Activated naive CD8-positive, alpha-beta T cell treated with anti-CD3 and anti-CD28 coated beads for 36 hours (primary cell): ENCODE results near the gene FMR1. TPM values are rescaled to one million over a fixed set of nuclear protein-coding genes. Genes with fewer than 3 reads are reported as not detected.

Experiments used
- DNase-seq: peaks from one replicate; pipeline ENCODE4 v3.0.0; 2021
- H3K27ac Mint-ChIP-seq: one replicate; pipeline ENCODE4 v1.8.0; 2022; ENCODE audit warnings: mild to moderate bottlenecking, moderate library complexity, mixed read lengths
- H3K27me3 Mint-ChIP-seq: one replicate; pipeline ENCODE4 v1.8.0; 2022; ENCODE audit warnings: mild to moderate bottlenecking, mixed read lengths
- H3K36me3 Mint-ChIP-seq: one replicate; pipeline ENCODE4 v1.8.0; 2021; ENCODE audit warnings: mild to moderate bottlenecking, mixed read lengths
- H3K4me1 Mint-ChIP-seq: one replicate; pipeline ENCODE4 v1.8.0; 2021; ENCODE audit warnings: mixed read lengths
- H3K4me3 Mint-ChIP-seq: one replicate; pipeline ENCODE4 v1.8.0; 2022; ENCODE audit warnings: mild to moderate bottlenecking, moderate library complexity, mixed read lengths
- H3K9me3 Mint-ChIP-seq: one replicate; pipeline ENCODE4 v1.8.0; 2022; ENCODE audit warnings: mixed read lengths
- total RNA-seq, 2 experiments: library from RNA; stranded (reverse); gene quantifications; one replicate each; pipeline ENCODE4 v1.2.3, GENCODE V29; 2021

Gene FMR1
- total RNA-seq, 2 experiments from 2014 or later, result 36.5 to 37.2 TPM

DNA sequence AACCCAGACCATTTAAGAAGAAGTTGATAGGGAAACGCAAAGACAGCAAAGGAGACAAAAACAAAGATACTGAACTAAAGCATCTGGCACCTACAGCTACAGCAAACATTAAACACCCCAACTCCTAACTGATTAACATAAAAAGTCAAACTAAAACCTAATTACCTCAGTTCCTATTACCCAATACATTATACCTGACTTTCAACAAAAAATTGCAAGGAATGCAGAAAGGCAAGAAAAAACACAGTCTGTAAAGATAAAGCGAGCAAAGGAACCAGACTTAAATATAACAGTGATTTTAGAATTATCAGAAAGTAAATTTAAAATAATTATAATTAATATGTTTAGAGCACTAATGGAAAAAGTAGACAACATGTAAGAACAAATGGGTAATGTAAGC, 9.4 kb upstream of the FMR1 start:
- Mint-ChIP-seq H3K9me3 (no peaks in the 10 kb centered on the region), H3K27ac (no peak overlapping the region), H3K27me3 (no peaks in the 10 kb centered on the region), H3K4me1 (peaks cover 3% of the 10 kb centered on the region), H3K36me3 (no peaks in the 10 kb centered on the region), H3K4me3 (no peak overlapping the region)
- no peak for DNase-seq

GRCh38 chrX:147908106-147908505, 3.6 kb upstream of the FMR1 start:
- DNase-seq, result no peak
- Mint-ChIP-seq H3K36me3 (peaks cover 6% of the 10 kb centered on the region), H3K27ac (no peak overlapping the region), H3K9me3 (no peaks in the 10 kb centered on the region), H3K27me3 (no peaks in the 10 kb centered on the region), H3K4me3 (no peak overlapping the region), H3K4me1 (no peaks in the 10 kb centered on the region)

DNA sequence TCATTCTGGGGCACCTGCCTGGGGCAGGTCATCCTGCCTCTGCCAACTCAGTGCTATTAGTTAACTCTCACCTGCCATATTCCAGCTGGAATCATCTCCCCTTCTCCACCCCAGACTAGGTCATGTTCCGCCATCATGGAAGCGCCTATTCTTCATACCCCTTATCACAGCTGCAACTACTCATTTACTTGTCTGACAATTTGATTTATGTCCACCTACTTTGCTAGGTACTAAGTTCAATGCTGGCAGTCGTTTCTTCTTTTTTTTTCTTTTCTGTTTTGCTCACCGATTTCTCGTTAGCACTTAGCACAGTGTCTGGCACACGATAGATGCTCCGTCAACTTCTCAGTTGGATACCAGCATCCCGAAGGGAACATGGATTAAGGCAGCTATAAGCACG, 1.1 kb upstream of the FMR1 start:
- Mint-ChIP-seq H3K4me3 (peak overlapping the region; percentile 37), H3K27me3 (no peaks in the 10 kb centered on the region), H3K27ac (peak overlapping the region; percentile 93), H3K9me3 (no peaks in the 10 kb centered on the region), H3K36me3 (peaks cover 7% of the 10 kb centered on the region), H3K4me1 (peaks cover 12% of the 10 kb centered on the region)
- no peak for DNase-seq

GRCh38 chrX:147912093-147912801, 528 bp downstream of the FMR1 start:
- peak overlapping the region; percentile 95 for H3K27ac Mint-ChIP-seq
- peak; percentile 27 for DNase-seq
- no peaks in the 10 kb centered on the region for H3K27me3 Mint-ChIP-seq
- H3K36me3 Mint-ChIP-seq, result peaks cover 7% of the 10 kb centered on the region
- peaks cover 25% of the 10 kb centered on the region for H3K4me1 Mint-ChIP-seq
- peak overlapping the region; percentile 95 for H3K4me3 Mint-ChIP-seq
- no peaks in the 10 kb centered on the region for H3K9me3 Mint-ChIP-seq

GRCh38 chrX:147913570-147913969, 1.9 kb downstream of the FMR1 start:
- no peaks in the 10 kb centered on the region for H3K9me3 Mint-ChIP-seq
- peaks cover 34% of the 10 kb centered on the region for H3K4me1 Mint-ChIP-seq
- peaks cover 11% of the 10 kb centered on the region for H3K36me3 Mint-ChIP-seq
- H3K27ac Mint-ChIP-seq, result peak overlapping the region; percentile 54
- no peaks in the 10 kb centered on the region for H3K27me3 Mint-ChIP-seq
- no peak for DNase-seq
- H3K4me3 Mint-ChIP-seq, result peak overlapping the region; percentile 95

GRCh38 chrX:147914591-147914990, 2.9 kb downstream of the FMR1 start:
- H3K4me3 Mint-ChIP-seq, result peak overlapping the region; percentile 22
- H3K27me3 Mint-ChIP-seq, result no peaks in the 10 kb centered on the region
- H3K36me3 Mint-ChIP-seq, result peaks cover 11% of the 10 kb centered on the region
- DNase-seq, result no peak
- peaks cover 34% of the 10 kb centered on the region for H3K4me1 Mint-ChIP-seq
- no peak overlapping the region for H3K27ac Mint-ChIP-seq
- no peaks in the 10 kb centered on the region for H3K9me3 Mint-ChIP-seq

GRCh38 chrX:147916375-147916968, 4.8 kb downstream of the FMR1 start:
- Mint-ChIP-seq H3K4me1 (peaks cover 38% of the 10 kb centered on the region), H3K27me3 (no peaks in the 10 kb centered on the region), H3K4me3 (no peak overlapping the region), H3K9me3 (no peaks in the 10 kb centered on the region), H3K36me3 (peaks cover 8% of the 10 kb centered on the region), H3K27ac (peak overlapping the region; percentile 58)
- DNase-seq, result no peak

DNA sequence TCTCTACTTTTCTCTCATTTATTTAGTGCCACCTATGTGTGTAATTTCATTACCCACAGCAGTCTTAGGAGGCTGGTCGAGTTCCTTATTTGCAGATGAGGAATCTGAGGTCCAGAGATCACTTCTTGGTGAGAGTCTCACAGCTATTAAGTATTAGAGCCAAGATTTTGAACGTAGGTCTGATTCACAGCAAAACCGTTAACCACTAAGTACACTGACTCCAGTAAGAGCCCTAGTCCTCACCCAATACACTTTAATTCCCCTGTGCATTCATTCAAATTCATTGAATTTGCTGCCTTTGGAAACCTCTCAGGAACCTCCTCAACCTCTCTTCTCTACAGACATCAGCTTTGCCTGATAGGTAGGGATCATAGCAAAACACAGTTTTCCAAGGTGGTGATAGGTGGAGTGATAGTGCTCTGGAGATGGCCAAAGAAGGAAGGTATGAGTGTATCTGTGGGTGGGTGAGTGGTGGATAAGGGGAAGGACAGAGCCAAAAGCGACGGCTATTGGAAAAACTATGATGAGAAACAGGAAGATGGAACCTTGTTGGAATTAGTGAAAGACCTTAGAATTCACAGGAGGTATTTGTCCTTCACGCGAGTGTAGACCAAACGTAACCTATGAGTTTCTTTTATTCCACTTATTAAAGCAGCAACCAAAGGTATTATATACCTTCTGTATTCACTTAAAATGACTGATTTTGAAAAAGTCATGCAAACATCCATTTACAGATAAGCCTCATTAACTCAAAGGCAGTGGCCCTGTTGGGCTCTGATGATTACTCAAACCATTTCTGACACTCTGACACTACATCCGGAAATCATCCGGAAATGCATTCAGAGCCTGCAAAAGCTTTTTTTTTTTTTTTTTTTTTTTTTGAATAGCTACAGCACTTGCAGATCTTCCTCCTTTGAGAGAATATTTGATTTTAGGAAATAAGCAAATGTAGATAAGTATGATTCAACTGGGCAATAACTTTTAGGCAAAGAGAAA, 6.3 kb downstream of the FMR1 start:
- peaks cover 38% of the 10 kb centered on the region for H3K4me1 Mint-ChIP-seq
- H3K9me3 Mint-ChIP-seq, result no peaks in the 10 kb centered on the region

DNA sequence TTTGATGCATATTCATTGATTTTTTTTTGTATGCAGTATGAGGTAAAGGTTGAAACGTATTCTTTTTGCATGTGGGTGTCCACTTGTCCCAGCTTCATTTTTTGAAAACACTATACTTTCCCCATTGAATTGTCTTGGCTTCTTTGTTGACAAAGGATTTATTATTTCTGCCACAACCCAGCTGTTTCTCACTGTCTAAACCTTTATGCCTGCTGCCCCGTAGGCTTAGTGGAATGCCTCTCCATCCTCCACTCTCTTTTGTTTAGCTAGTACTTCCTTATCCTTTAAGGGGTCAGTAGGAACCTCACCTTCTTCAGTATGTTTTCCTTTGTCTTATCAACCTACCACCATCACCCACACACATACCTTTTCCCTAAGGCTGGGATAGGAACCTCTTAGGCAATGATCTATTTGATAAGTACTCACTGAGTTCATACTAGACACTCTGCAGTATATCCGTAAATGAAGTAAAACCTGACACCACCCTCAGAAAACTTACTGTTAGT, 8.5 kb downstream of the FMR1 start:
- Mint-ChIP-seq H3K27me3 (no peaks in the 10 kb centered on the region), H3K27ac (no peak overlapping the region), H3K9me3 (no peaks in the 10 kb centered on the region), H3K36me3 (peaks cover 3% of the 10 kb centered on the region), H3K4me1 (peaks cover 29% of the 10 kb centered on the region), H3K4me3 (no peak overlapping the region)
- DNase-seq, result no peak

More for the DNA sequence above, 6.3 kb downstream of the FMR1 start:
- Mint-ChIP-seq H3K36me3 (peaks cover 5% of the 10 kb centered on the region), H3K27me3 (no peaks in the 10 kb centered on the region), H3K4me3 (peak overlapping the region; percentile 29), H3K27ac (peak overlapping the region; percentile 86)
- no peak for DNase-seq

GRCh38 chrX:147923605-147924004, 11.9 kb downstream of the FMR1 start:
- Mint-ChIP-seq H3K9me3 (no peaks in the 10 kb centered on the region), H3K27me3 (no peaks in the 10 kb centered on the region), H3K4me1 (peaks cover 6% of the 10 kb centered on the region), H3K4me3 (no peak overlapping the region), H3K36me3 (peaks cover 3% of the 10 kb centered on the region), H3K27ac (peak overlapping the region; percentile 70)
- DNase-seq, result no peak

DNA sequence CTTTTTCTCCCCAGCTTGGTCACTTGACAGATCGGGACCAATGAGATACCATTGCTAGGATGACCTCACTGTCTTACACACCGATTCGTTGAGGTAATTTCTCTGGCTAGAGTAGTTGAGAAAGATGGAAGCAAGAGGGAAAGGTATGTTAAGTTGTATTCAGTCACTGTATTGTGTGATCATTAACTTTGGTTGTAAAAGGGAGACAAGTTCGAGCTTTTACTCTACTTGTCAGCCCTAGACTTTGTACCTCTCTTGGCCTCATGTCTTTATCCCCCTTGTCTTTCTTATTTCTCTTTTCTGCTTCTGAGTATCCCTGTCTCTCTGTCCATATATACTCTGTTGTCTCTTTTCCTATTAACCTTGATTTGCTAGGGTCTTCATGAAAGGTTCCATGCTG, 15.5 kb downstream of the FMR1 start:
- H3K9me3 Mint-ChIP-seq, result no peaks in the 10 kb centered on the region
- no peak overlapping the region for H3K27ac Mint-ChIP-seq
- no peak for DNase-seq
- peaks cover 2% of the 10 kb centered on the region for H3K4me1 Mint-ChIP-seq
- H3K4me3 Mint-ChIP-seq, result no peak overlapping the region
- H3K36me3 Mint-ChIP-seq, result peaks cover 4% of the 10 kb centered on the region
- H3K27me3 Mint-ChIP-seq, result no peaks in the 10 kb centered on the region

DNA sequence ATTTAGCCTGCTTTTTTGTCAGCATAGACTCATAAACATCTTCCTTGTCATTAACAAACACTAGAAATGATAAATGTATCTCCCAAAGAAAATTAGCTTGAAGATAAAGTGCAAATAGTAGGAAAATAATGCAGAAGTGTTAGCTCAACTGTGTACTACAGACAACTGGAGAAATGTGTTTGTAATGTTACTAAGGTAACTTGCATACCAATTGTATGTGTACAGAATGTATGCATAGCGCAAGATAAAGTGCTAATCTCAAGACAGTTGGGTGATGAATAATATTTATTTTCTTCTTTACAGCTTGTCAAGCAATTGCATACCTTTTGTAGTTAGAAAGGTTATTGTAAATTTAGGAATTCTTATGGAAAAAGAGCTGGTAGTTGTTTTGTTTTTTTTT, 22.1 kb downstream of the FMR1 start:
- H3K9me3 Mint-ChIP-seq, result no peaks in the 10 kb centered on the region
- H3K4me1 Mint-ChIP-seq, result no peaks in the 10 kb centered on the region
- no peak for DNase-seq
- no peak overlapping the region for H3K4me3 Mint-ChIP-seq
- no peaks in the 10 kb centered on the region for H3K27me3 Mint-ChIP-seq
- peaks cover 2% of the 10 kb centered on the region for H3K36me3 Mint-ChIP-seq
- H3K27ac Mint-ChIP-seq, result no peak overlapping the region

DNA sequence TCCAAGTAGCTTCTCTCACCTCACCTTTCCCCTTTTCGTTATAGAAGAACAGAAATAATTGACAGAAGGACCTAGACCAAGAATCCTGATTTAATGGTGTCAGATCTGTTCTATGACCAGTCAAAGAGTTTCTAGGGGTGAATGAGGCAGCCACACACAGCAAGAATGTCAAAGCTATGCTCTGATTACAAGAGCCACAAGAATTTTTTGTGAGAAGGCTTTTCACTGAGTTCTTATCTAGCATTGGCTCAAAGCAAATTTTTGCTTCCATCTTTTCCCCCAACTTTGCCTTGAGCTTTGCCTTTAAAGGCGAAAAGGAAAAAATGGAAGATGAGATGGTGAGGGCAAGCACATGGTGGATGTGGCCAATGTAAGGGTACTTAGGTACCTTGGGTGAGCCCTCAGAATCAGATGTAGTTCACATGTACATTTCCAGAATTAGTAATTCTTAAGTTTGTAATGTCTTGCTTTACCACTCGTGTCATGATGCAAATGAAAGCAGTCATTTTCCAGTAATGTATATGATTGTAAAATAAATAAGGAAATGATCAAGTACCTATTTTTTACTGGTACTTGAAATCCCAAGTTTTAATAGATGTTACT, 23.5 kb downstream of the FMR1 start:
- H3K27me3 Mint-ChIP-seq, result no peaks in the 10 kb centered on the region
- no peak overlapping the region for H3K4me3 Mint-ChIP-seq
- no peak for DNase-seq
- H3K9me3 Mint-ChIP-seq, result no peaks in the 10 kb centered on the region
- H3K4me1 Mint-ChIP-seq, result no peaks in the 10 kb centered on the region
- no peak overlapping the region for H3K27ac Mint-ChIP-seq
- H3K36me3 Mint-ChIP-seq, result no peaks in the 10 kb centered on the region

DNA sequence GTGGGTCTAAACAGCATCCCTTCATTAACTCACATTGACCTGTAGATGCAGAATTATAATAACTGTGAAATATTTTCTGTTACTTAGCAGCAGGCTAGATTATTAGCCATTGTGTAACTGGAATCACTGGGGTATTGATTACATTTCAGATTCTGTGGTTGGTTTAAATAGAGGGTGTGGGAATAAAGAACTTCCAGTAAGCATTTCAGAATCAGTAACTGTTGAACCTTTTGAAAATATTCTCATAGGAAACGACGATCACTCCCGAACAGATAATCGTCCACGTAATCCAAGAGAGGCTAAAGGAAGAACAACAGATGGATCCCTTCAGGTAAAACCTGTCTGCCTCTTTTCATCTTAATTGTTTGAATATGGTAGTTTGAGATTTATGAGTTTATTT, 33.6 kb downstream of the FMR1 start:
- no peaks in the 10 kb centered on the region for H3K4me1 Mint-ChIP-seq
- no peak for DNase-seq
- H3K27me3 Mint-ChIP-seq, result no peaks in the 10 kb centered on the region
- H3K4me3 Mint-ChIP-seq, result no peak overlapping the region
- H3K36me3 Mint-ChIP-seq, result peaks cover 5% of the 10 kb centered on the region
- no peak overlapping the region for H3K27ac Mint-ChIP-seq
- H3K9me3 Mint-ChIP-seq, result no peaks in the 10 kb centered on the region

DNA sequence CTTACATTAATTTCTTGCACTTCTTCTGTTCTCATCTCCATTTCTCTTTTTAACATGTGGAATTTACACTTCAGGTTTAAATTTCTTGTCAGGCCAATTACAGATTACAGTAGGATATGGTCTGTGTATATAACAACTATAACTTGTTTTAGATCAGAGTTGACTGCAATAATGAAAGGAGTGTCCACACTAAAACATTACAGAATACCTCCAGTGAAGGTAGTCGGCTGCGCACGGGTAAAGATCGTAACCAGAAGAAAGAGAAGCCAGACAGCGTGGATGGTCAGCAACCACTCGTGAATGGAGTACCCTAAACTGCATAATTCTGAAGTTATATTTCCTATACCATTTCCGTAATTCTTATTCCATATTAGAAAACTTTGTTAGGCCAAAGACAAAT, 36.8 kb downstream of the FMR1 start:
- Mint-ChIP-seq H3K4me3 (no peak overlapping the region), H3K27me3 (no peaks in the 10 kb centered on the region), H3K9me3 (no peaks in the 10 kb centered on the region), H3K4me1 (no peaks in the 10 kb centered on the region), H3K27ac (no peak overlapping the region), H3K36me3 (peaks cover 4% of the 10 kb centered on the region)
- no peak for DNase-seq
